Keratinocyte (primary cell): Measurements from ENCODE around the gene ACTN1. TPM values are rescaled to one million over a fixed set of nuclear protein-coding genes. Genes with fewer than 3 reads are reported as not detected.

ENCODE experiments used
- DNase-seq: peaks from one replicate; pipeline ENCODE4 v3.0.0-alpha.2; 2011; ENCODE audit warnings: low read depth, missing footprints, low spot score
- FAIRE-seq: peaks from 2 replicates; lab custom pipeline; 2011; peaks lifted over from hg19 to GRCh38; lab: Jason Lieb, UNC
- H2AFZ ChIP-seq: 2 replicates; pipeline ENCODE4 v1.6.0; 2012; ENCODE audit warnings: low read length, control low read depth, inconsistent platforms; ENCODE audit not compliant: control insufficient read depth
- H3K27ac ChIP-seq: 2 replicates; pipeline ENCODE4 v1.5.1; 2011; ENCODE audit warnings: low read length; ENCODE audit not compliant: control insufficient read depth, insufficient read depth
- H3K27me3 ChIP-seq: 3 replicates; pipeline ENCODE4 v1.6.0; 2011; ENCODE audit warnings: low read length; ENCODE audit not compliant: control insufficient read depth, insufficient read depth; ENCODE audit errors: extremely low read depth
- H3K36me3 ChIP-seq, 2 experiments: 2 replicates in 1 of 2; 3 replicates in 1 of 2; pipeline ENCODE4 v1.5.1; 2011; ENCODE audit warnings: low read length in 2 of 2, mild to moderate bottlenecking in 1 of 2; ENCODE audit not compliant: control insufficient read depth in 2 of 2, insufficient read depth in 2 of 2; ENCODE audit errors: extremely low read depth in 1 of 2
- H3K4me1 ChIP-seq: 3 replicates; pipeline ENCODE4 v1.5.1; 2011; ENCODE audit warnings: low read length; ENCODE audit not compliant: control insufficient read depth, insufficient read depth; ENCODE audit errors: extremely low read depth
- H3K4me2 ChIP-seq: 3 replicates; pipeline ENCODE4 v1.6.0; 2011; ENCODE audit warnings: low read depth, low read length; ENCODE audit not compliant: control insufficient read depth, insufficient read depth; ENCODE audit errors: extremely low read depth
- H3K4me3 ChIP-seq, 3 experiments: fragments of 200-600 bp in 1 of 3; sonication (generic) in 1 of 3; 2 replicates in 2 of 3; 3 replicates in 1 of 3; pipeline ENCODE4 v1.5.1; 2011 to 2016; ENCODE audit warnings: low read length in 3 of 3, mild to moderate bottlenecking in 3 of 3, control low read depth in 2 of 3, inconsistent platforms in 1 of 3, low read depth in 1 of 3, mixed read lengths in 1 of 3, mixed run types in 1 of 3, moderate library complexity in 1 of 3; ENCODE audit not compliant: control insufficient read depth in 2 of 3, insufficient read depth in 2 of 3; ENCODE audit errors: extremely low read depth in 1 of 3
- H3K79me2 ChIP-seq: 2 replicates; pipeline ENCODE4 v1.6.0; 2012; ENCODE audit warnings: low read length; ENCODE audit not compliant: control insufficient read depth, insufficient read depth
- H3K9ac ChIP-seq: 3 replicates; pipeline ENCODE4 v1.6.0; 2011; ENCODE audit warnings: low read length; ENCODE audit not compliant: control insufficient read depth, insufficient read depth; ENCODE audit errors: extremely low read depth
- H3K9me1 ChIP-seq: 3 replicates; pipeline ENCODE4 v1.6.0; 2011; ENCODE audit warnings: low read length; ENCODE audit not compliant: control insufficient read depth, insufficient read depth; ENCODE audit errors: extremely low read depth
- H3K9me3 ChIP-seq: 2 replicates; pipeline ENCODE4 v1.5.1; 2012; ENCODE audit warnings: low read depth, low read length; ENCODE audit not compliant: control insufficient read depth
- H4K20me1 ChIP-seq: 3 replicates; pipeline ENCODE4 v1.6.0; 2011; ENCODE audit warnings: low read length; ENCODE audit not compliant: control insufficient read depth, insufficient read depth; ENCODE audit errors: extremely low read depth
- EZH2 ChIP-seq: IDR thresholded peaks from one replicate; pipeline ENCODE4 v1.6.1; 2012; ENCODE audit warnings: inconsistent platforms, mild to moderate bottlenecking, low read length, moderate library complexity
- dilution Hi-C: fragments of 300-500 bp; cut with MboI; formaldehyde crosslinking; loops from one replicate; pipeline ENCODE4 v1.7.0; 2020; ENCODE audit warnings: low sequenced_read_pairs; ENCODE audit not compliant: extremely low pct_ligation_motif_present
- polyA plus RNA-seq, 5 experiments: library from polyadenylated mRNA; depleted of rRNA in 3 of 5; stranded (reverse) in 3 of 5; stranded (forward) in 1 of 5; unstranded in 1 of 5; fragments of >200 nt; gene quantifications; 1 replicate in 1 of 5; 2 replicates in 3 of 5; 3 replicates in 1 of 5; pipeline versions ENCODE4 v1.2.1 to v1.2.3, GENCODE V29; 2011 to 2012; ENCODE audit warnings: missing spikeins in 2 of 5, low read depth in 1 of 5, low replicate concordance in 1 of 5
- TF ChIP-seq, protein P1 (sequence below), 3 experiments: IDR thresholded peaks in 1 of 3; conservative IDR thresholded peaks in 1 of 3; optimal IDR thresholded peaks in 1 of 3; 2 replicates in 2 of 3; 3 replicates in 1 of 3; pipeline versions ENCODE3 to v1.5.1; 2011; ENCODE audit warnings: low read length in 3 of 3, mild to moderate bottlenecking in 3 of 3, moderate library complexity in 2 of 3, control low read depth in 1 of 3, inconsistent platforms in 1 of 3; ENCODE audit not compliant: insufficient read depth in 2 of 3; ENCODE audit errors: extremely low read depth in 1 of 3

ACTN1 gene
- polyA plus RNA-seq, 1 donor (not counting 4 experiments of a cell fraction or from before 2014, with no cell fraction given) = 558 TPM

- Histone ChIP-seq H3K4me3 (no peak overlapping the region), H3K4me2 (no peak overlapping the region), H3K9ac (no peak overlapping the region), H3K27ac (no peak overlapping the region), H3K79me2 (no peaks in the 10 kb centered on the region), H2AFZ (no peak overlapping the region), H3K36me3 (no peaks in the 10 kb centered on the region), H3K27me3 (peaks cover 2% of the 10 kb centered on the region), H3K4me1 (peaks cover 15% of the 10 kb centered on the region), H3K9me1 (no peaks in the 10 kb centered on the region), H3K9me3 (no peaks in the 10 kb centered on the region), H4K20me1 (no peaks in the 10 kb centered on the region)
- TF ChIP-seq, protein P1, sequence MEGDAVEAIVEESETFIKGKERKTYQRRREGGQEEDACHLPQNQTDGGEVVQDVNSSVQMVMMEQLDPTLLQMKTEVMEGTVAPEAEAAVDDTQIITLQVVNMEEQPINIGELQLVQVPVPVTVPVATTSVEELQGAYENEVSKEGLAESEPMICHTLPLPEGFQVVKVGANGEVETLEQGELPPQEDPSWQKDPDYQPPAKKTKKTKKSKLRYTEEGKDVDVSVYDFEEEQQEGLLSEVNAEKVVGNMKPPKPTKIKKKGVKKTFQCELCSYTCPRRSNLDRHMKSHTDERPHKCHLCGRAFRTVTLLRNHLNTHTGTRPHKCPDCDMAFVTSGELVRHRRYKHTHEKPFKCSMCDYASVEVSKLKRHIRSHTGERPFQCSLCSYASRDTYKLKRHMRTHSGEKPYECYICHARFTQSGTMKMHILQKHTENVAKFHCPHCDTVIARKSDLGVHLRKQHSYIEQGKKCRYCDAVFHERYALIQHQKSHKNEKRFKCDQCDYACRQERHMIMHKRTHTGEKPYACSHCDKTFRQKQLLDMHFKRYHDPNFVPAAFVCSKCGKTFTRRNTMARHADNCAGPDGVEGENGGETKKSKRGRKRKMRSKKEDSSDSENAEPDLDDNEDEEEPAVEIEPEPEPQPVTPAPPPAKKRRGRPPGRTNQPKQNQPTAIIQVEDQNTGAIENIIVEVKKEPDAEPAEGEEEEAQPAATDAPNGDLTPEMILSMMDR (optimal IDR thresholded peaks at IDR 0.05 in 1 of 3, IDR thresholded peaks at IDR 0.05 in 1 of 3, conservative IDR thresholded peaks at IDR 0.05 in 1 of 3; ENCODE audit: extremely low read depth in 1 of 3, insufficient read depth in 2 of 3, low read length in 3 of 3) = no peak
- no peak for TF ChIP-seq EZH2
- FAIRE-seq (no peak), DNase-seq (no peak)
- dilution Hi-C loops = no loop called here
These were observed 29.4 kb upstream of the ACTN1 start for GRCh38 chr14:69008421-69008884.

GRCh38 chr14:69006346-69006745 lies 27.2 kb upstream of the ACTN1 start:
- H3K9me3 ChIP-seq = no peaks in the 10 kb centered on the region
- no peak overlapping the region for H2AFZ ChIP-seq
- H3K27me3 ChIP-seq = peaks cover 5% of the 10 kb centered on the region
- no peak overlapping the region for H3K4me3 ChIP-seq
- DNase-seq = no peak
- H3K9me1 ChIP-seq = no peaks in the 10 kb centered on the region
- no peak overlapping the region for H3K9ac ChIP-seq
- no peaks in the 10 kb centered on the region for H3K79me2 ChIP-seq
- no peak for FAIRE-seq
- peaks cover 15% of the 10 kb centered on the region for H3K4me1 ChIP-seq
- TF ChIP-seq EZH2 = no peak
- TF ChIP-seq, protein P1 (optimal IDR thresholded peaks at IDR 0.05 in 1 of 3, IDR thresholded peaks at IDR 0.05 in 1 of 3, conservative IDR thresholded peaks at IDR 0.05 in 1 of 3; ENCODE audit: extremely low read depth in 1 of 3, insufficient read depth in 2 of 3, low read length in 3 of 3) = no peak
- H4K20me1 ChIP-seq = no peaks in the 10 kb centered on the region
- no peak overlapping the region for H3K4me2 ChIP-seq
- no peak overlapping the region for H3K27ac ChIP-seq
- H3K36me3 ChIP-seq = no peaks in the 10 kb centered on the region
- dilution Hi-C loops = no loop called here
